Measurements from ENCODE around the gene WDR83. TPM values are rescaled to one million over a fixed set of nuclear protein-coding genes. Genes with fewer than 3 reads are reported as not detected.

Gene WDR83
- total and polyA plus RNA-seq, 2 experiments from 2014 or later: 12.5 to 18.5 TPM

DNA sequence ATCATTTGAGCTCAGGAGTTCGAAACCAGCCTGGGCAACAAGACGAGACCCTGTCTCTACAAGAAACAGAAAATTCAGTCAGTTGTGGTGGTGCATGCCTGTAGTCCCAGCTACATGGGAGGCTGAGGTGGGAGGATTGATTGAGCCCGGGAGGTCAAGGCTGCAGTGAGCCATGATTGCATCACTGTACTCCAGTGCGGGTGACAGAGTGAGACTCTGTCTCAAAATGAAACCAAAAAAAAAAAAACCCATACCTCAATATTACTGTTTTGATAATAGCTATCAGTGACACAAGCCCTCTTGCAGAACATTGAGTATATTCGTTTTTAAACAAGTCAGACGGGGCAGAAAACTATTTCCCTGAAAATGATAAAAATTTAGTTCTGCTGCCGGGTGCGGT lies 39.6 kb upstream of the WDR83 start:
- Histone ChIP-seq H3K27me3 (ENCODE audit: insufficient read depth) (no peaks in the 10 kb centered on the region), H4K20me1 (replicated peaks; ENCODE audit: insufficient read depth) (no peaks in the 10 kb centered on the region; the same call in 1 of the 2 replicates), H3K36me3 (ENCODE audit: insufficient read depth) (peaks cover 58% of the 10 kb centered on the region), H3K4me1 (ENCODE audit: insufficient read depth) (no peaks in the 10 kb centered on the region), H3K4me3 (no peak overlapping the region), H3K4me2 (no peak overlapping the region), H3K27ac (ENCODE audit: low read depth) (no peak overlapping the region), H3K9me2 (ENCODE audit: insufficient read depth) (peaks cover 3% of the 10 kb centered on the region; the same call in 1 of the 2 replicates), H3F3A (replicated peaks; ENCODE audit: low read depth) (0 out of 2 replicates have a peak, but pooled peaks cover 4% of the 10 kb centered on the region), H3K79me2 (replicated peaks; ENCODE audit: insufficient read depth) (peaks cover 12% of the 10 kb centered on the region), H2AFZ (no peak overlapping the region)
- Mint-ChIP-seq H3K36me3 (ENCODE audit: low read depth) (peaks cover 94% of the 10 kb centered on the region), H3K27ac (no peak overlapping the region), H3K27me3 (ENCODE audit: insufficient read depth, low read depth, poor library complexity) (peaks cover 5% of the 10 kb centered on the region), H3K4me3 (no peak overlapping the region), H3K4me1 (no peaks in the 10 kb centered on the region), H3K9me3 (peaks cover 69% of the 10 kb centered on the region)
- DNase-seq (ENCODE audit: low spot score) (no peak), ATAC-seq (no peak)
- TF ChIP-seq STAT1 (IDR thresholded peaks at IDR 0.05; ENCODE audit: unreplicated experiment): no peak
- no peak for TF ChIP-seq EZH2 (IDR thresholded peaks at IDR 0.05; ENCODE audit: low read depth, unreplicated experiment)
- TF ChIP-seq CREB1 (CRISPR knock-in tag; IDR thresholded peaks at IDR 0.05; ENCODE audit: low read depth): no peak
- no peak for TF ChIP-seq POLR2AphosphoS5 (IDR thresholded peaks at IDR 0.05; ENCODE audit: low read depth)
- TF ChIP-seq, protein P1, sequence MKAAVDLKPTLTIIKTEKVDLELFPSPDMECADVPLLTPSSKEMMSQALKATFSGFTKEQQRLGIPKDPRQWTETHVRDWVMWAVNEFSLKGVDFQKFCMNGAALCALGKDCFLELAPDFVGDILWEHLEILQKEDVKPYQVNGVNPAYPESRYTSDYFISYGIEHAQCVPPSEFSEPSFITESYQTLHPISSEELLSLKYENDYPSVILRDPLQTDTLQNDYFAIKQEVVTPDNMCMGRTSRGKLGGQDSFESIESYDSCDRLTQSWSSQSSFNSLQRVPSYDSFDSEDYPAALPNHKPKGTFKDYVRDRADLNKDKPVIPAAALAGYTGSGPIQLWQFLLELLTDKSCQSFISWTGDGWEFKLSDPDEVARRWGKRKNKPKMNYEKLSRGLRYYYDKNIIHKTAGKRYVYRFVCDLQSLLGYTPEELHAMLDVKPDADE (IDR thresholded peaks at IDR 0.05): no peak
- TF ChIP-seq ZNF114 (CRISPR knock-in tag; IDR thresholded peaks at IDR 0.05): no peak
- no peak for TF ChIP-seq ZNF331 (CRISPR knock-in tag; IDR thresholded peaks at IDR 0.05; ENCODE audit: low read depth)
- TF ChIP-seq, protein P2, sequence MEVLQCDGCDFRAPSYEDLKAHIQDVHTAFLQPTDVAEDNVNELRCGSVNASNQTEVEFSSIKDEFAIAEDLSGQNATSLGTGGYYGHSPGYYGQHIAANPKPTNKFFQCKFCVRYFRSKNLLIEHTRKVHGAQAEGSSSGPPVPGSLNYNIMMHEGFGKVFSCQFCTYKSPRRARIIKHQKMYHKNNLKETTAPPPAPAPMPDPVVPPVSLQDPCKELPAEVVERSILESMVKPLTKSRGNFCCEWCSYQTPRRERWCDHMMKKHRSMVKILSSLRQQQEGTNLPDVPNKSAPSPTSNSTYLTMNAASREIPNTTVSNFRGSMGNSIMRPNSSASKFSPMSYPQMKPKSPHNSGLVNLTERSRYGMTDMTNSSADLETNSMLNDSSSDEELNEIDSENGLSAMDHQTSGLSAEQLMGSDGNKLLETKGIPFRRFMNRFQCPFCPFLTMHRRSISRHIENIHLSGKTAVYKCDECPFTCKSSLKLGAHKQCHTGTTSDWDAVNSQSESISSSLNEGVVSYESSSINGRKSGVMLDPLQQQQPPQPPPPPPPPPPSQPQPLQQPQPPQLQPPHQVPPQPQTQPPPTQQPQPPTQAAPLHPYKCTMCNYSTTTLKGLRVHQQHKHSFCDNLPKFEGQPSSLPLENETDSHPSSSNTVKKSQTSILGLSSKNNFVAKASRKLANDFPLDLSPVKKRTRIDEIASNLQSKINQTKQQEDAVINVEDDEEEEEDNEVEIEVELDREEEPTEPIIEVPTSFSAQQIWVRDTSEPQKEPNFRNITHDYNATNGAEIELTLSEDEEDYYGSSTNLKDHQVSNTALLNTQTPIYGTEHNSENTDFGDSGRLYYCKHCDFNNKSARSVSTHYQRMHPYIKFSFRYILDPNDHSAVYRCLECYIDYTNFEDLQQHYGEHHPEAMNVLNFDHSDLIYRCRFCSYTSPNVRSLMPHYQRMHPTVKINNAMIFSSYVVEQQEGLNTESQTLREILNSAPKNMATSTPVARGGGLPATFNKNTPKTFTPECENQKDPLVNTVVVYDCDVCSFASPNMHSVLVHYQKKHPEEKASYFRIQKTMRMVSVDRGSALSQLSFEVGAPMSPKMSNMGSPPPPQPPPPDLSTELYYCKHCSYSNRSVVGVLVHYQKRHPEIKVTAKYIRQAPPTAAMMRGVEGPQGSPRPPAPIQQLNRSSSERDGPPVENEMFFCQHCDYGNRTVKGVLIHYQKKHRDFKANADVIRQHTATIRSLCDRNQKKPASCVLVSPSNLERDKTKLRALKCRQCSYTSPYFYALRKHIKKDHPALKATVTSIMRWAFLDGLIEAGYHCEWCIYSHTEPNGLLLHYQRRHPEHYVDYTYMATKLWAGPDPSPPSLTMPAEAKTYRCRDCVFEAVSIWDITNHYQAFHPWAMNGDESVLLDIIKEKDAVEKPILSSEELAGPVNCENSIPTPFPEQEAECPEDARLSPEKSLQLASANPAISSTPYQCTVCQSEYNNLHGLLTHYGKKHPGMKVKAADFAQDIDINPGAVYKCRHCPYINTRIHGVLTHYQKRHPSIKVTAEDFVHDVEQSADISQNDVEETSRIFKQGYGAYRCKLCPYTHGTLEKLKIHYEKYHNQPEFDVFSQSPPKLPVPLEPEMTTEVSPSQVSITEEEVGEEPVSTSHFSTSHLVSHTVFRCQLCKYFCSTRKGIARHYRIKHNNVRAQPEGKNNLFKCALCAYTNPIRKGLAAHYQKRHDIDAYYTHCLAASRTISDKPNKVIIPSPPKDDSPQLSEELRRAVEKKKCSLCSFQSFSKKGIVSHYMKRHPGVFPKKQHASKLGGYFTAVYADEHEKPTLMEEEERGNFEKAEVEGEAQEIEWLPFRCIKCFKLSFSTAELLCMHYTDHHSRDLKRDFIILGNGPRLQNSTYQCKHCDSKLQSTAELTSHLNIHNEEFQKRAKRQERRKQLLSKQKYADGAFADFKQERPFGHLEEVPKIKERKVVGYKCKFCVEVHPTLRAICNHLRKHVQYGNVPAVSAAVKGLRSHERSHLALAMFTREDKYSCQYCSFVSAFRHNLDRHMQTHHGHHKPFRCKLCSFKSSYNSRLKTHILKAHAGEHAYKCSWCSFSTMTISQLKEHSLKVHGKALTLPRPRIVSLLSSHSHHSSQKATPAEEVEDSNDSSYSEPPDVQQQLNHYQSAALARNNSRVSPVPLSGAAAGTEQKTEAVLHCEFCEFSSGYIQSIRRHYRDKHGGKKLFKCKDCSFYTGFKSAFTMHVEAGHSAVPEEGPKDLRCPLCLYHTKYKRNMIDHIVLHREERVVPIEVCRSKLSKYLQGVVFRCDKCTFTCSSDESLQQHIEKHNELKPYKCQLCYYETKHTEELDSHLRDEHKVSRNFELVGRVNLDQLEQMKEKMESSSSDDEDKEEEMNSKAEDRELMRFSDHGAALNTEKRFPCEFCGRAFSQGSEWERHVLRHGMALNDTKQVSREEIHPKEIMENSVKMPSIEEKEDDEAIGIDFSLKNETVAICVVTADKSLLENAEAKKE (CRISPR knock-in tag; IDR thresholded peaks at IDR 0.05): no peak
- no peak for TF ChIP-seq EZH2phosphoT487 (IDR thresholded peaks at IDR 0.05; ENCODE audit: unreplicated experiment)
- TF ChIP-seq JUNB (IDR thresholded peaks at IDR 0.05; ENCODE audit: unreplicated experiment): no peak
- TF ChIP-seq, protein P3, sequence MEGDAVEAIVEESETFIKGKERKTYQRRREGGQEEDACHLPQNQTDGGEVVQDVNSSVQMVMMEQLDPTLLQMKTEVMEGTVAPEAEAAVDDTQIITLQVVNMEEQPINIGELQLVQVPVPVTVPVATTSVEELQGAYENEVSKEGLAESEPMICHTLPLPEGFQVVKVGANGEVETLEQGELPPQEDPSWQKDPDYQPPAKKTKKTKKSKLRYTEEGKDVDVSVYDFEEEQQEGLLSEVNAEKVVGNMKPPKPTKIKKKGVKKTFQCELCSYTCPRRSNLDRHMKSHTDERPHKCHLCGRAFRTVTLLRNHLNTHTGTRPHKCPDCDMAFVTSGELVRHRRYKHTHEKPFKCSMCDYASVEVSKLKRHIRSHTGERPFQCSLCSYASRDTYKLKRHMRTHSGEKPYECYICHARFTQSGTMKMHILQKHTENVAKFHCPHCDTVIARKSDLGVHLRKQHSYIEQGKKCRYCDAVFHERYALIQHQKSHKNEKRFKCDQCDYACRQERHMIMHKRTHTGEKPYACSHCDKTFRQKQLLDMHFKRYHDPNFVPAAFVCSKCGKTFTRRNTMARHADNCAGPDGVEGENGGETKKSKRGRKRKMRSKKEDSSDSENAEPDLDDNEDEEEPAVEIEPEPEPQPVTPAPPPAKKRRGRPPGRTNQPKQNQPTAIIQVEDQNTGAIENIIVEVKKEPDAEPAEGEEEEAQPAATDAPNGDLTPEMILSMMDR (conservative IDR thresholded peaks at IDR 0.05; ENCODE audit: low read depth in 2 of 2): no peak
